Body of pancreas (tissue), 4 donors: ENCODE data around the gene SLC29A2. TPM values are rescaled to one million over a fixed set of nuclear protein-coding genes. Genes with fewer than 3 reads are reported as not detected.
"Not testable (repeated sequence)": the region's sequence is repeated elsewhere in the genome, so short reads cannot be mapped to it uniquely, and the experiment has no call there.

Source experiments
- ATAC-seq: fragments of 150-250 bp; one replicate; pipeline ENCODE4 v1.9.1; 2016
- DNase-seq, 4 donors: peaks; one replicate each; pipeline ENCODE4 v3.0.0-alpha.2; 2019
- H3K27ac ChIP-seq, 4 donors: fragments of 200-600 bp; sonication (generic); 1 replicate in 3 of 4; 2 replicates in 1 of 4; pipeline versions ENCODE4 v1.5.1 to v1.6.1; 2016 to 2019; ENCODE audit warnings: mild to moderate bottlenecking in 1 of 4, mixed read lengths in 1 of 4, moderate library complexity in 1 of 4
- H3K27me3 ChIP-seq, 2 donors: fragments of 200-600 bp; sonication (generic); one replicate each; pipeline ENCODE4 v1.6.0; 2016; ENCODE audit warnings: mild to moderate bottlenecking in 1 of 2
- H3K36me3 ChIP-seq, 2 donors: fragments of 200-600 bp; sonication (generic); replicated peaks in 1 of 2; 2 replicates each; pipeline ENCODE4 v1.5.1; 2016; ENCODE audit warnings: low read depth in 2 of 2; ENCODE audit not compliant: insufficient read depth in 1 of 2
- H3K4me1 ChIP-seq: fragments of 200-600 bp; sonication (generic); one replicate; pipeline ENCODE4 v1.6.0; 2016
- H3K4me3 ChIP-seq, 2 donors: fragments of 200-600 bp; sonication (generic); 1 replicate in 1 of 2; 2 replicates in 1 of 2; pipeline ENCODE4 v1.5.1; 2016 to 2019
- H3K9me3 ChIP-seq, 3 donors: fragments of 200-600 bp; sonication (generic); 1 replicate in 2 of 3; 2 replicates in 1 of 3; pipeline ENCODE4 v1.5.1; 2016
- POLR2A ChIP-seq, 3 donors: fragments of 450-650 bp; IDR thresholded peaks; one replicate each; pipeline ENCODE4 v1.6.1; 2016; ENCODE audit warnings: antibody characterized with exemption in 3 of 3, mild to moderate bottlenecking in 2 of 3
- WGBS, 2 donors: methylation state at CpG; one replicate each; pipeline ENCODE4 v1.1.5; 2017; 5-methylcytosine and 5-hydroxymethylcytosine counted together
- intact Hi-C: fragments of 100-400 bp; cut with DNase I; formaldehyde crosslinking; loops from one replicate; pipeline ENCODE4 v1.15.1; 2023
- total RNA-seq, 2 donors: library from RNA; depleted of rRNA; stranded (reverse); fragments of >200 nt; gene quantifications; one replicate each; pipeline ENCODE4 v1.1.0, GENCODE V29; 2016
- TF ChIP-seq, protein P1 (sequence below), 7 experiments: fragments of 450-650 bp in 4 of 7; fragments of 200-600 bp in 3 of 7; sonication (generic) in 3 of 7; IDR thresholded peaks; one replicate each; pipeline ENCODE4 v1.5.1; 2016 to 2019; ENCODE audit warnings: antibody characterized with exemption in 7 of 7

SLC29A2 gene
- total RNA-seq, 2 donors from 2014 or later = 5.4 to 14.2 TPM

- H3K27me3 ChIP-seq = no peaks in the 10 kb centered on the region
- DNase-seq = no peak
- intact Hi-C loops = no loop called here
Measured at GRCh38 chr11:66322732-66323427, 48.7 kb downstream of the SLC29A2 start.

DNA sequence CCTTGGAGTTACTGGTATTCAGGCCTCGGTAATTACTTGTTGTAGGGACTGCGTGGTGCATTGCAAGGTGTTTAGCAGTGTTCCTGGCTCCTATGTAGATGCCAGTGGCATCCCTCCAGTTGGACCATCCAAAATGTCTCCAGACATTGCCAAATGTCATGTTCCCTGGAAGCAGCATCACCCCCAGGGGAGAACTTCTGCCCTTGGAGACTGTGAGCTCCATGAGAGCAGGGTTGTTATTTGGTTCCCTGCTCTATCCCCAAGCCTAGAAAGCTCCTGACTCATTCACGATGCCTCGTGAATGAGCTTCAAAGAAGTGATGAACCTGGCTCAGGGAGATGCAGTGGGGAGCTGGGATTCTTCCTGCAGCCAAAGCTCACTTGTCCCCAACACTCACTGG is 50.0 kb downstream of the SLC29A2 start:
- WGBS, 2 donors = 81 to 84% methylated on average over 3 to 4 of the region's 4 CpGs
- no peaks in the 10 kb centered on the region for H3K36me3 ChIP-seq
- H3K27me3 ChIP-seq = no peaks in the 10 kb centered on the region
- DNase-seq (no peak), ATAC-seq (no peak)
- H3K9me3 ChIP-seq = no peaks in the 10 kb centered on the region
- H3K4me1 ChIP-seq = peaks cover 5% of the 10 kb centered on the region
- intact Hi-C loops = no loop called here
- H3K4me3 ChIP-seq = no peak overlapping the region
- no peak for TF ChIP-seq POLR2A (IDR thresholded peaks at IDR 0.05)
- TF ChIP-seq, protein P1, sequence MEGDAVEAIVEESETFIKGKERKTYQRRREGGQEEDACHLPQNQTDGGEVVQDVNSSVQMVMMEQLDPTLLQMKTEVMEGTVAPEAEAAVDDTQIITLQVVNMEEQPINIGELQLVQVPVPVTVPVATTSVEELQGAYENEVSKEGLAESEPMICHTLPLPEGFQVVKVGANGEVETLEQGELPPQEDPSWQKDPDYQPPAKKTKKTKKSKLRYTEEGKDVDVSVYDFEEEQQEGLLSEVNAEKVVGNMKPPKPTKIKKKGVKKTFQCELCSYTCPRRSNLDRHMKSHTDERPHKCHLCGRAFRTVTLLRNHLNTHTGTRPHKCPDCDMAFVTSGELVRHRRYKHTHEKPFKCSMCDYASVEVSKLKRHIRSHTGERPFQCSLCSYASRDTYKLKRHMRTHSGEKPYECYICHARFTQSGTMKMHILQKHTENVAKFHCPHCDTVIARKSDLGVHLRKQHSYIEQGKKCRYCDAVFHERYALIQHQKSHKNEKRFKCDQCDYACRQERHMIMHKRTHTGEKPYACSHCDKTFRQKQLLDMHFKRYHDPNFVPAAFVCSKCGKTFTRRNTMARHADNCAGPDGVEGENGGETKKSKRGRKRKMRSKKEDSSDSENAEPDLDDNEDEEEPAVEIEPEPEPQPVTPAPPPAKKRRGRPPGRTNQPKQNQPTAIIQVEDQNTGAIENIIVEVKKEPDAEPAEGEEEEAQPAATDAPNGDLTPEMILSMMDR (IDR thresholded peaks at IDR 0.05) = no peak
- no peak overlapping the region for H3K27ac ChIP-seq

More at GRCh38 chr11:66322732-66323427, 48.7 kb downstream of the SLC29A2 start:
- TF ChIP-seq, protein P1 (IDR thresholded peaks at IDR 0.05) = no peak
- H3K36me3 ChIP-seq = no peaks in the 10 kb centered on the region
- no peak overlapping the region for H3K27ac ChIP-seq
- peaks cover 3% of the 10 kb centered on the region for H3K4me1 ChIP-seq
- peak; percentile 49 for ATAC-seq
- 86 to 87% methylated on average over 6 to 11 of the region's 11 CpGs for WGBS, 2 donors
- no peak overlapping the region for H3K4me3 ChIP-seq
- no peaks in the 10 kb centered on the region for H3K9me3 ChIP-seq

- H3K4me1 ChIP-seq, H3K4me3 ChIP-seq, H3K27me3 ChIP-seq, H3K27ac ChIP-seq, ATAC-seq, DNase-seq, H3K36me3 ChIP-seq, H3K9me3 ChIP-seq, intact Hi-C loops: not testable (repeated sequence)
- WGBS, 2 donors = 89 to 94% methylated on average over 6 of the region's 6 CpGs
Measured at GRCh38 chr11:66320748-66321147, 50.8 kb downstream of the SLC29A2 start.

GRCh38 chr11:66320289-66320688 is 51.3 kb downstream of the SLC29A2 start:
- 71 to 79% methylated on average over 2 of the region's 2 CpGs for WGBS, 2 donors

GRCh38 chr11:66318600-66318970 is 53.0 kb downstream of the SLC29A2 start:
- intact Hi-C loops = no loop called here
- DNase-seq (no peak), ATAC-seq (no peak)
- Histone ChIP-seq H3K27me3 (no peaks in the 10 kb centered on the region), H3K4me1 (peaks cover 5% of the 10 kb centered on the region), H3K27ac (peak overlapping the region in 2 of 4 donors; percentile 65 to 67), H3K9me3 (no peaks in the 10 kb centered on the region), H3K36me3 (no peaks in the 10 kb centered on the region), H3K4me3 (no peak overlapping the region)
- WGBS, 2 donors = 63 to 69% methylated on average over 3 of the region's 3 CpGs
- no peak for TF ChIP-seq POLR2A (IDR thresholded peaks at IDR 0.05)
- TF ChIP-seq, protein P1 (IDR thresholded peaks at IDR 0.05) = no peak

More at GRCh38 chr11:66320289-66320688, 51.3 kb downstream of the SLC29A2 start:
- H3K4me3 ChIP-seq, DNase-seq, H3K36me3 ChIP-seq, H3K4me1 ChIP-seq, H3K9me3 ChIP-seq, ATAC-seq, H3K27ac ChIP-seq, intact Hi-C loops, H3K27me3 ChIP-seq: not testable (repeated sequence)
